ENCODE results near the gene NUDT3.

NUDT3 gene

GRCh38 chr6:34300332-34300751 lies 92.1 kb downstream of the NUDT3 start:
- no peak overlapping the region for H3K9ac ChIP-seq (ENCODE audit: low read depth, low read length)
- H3K4me1 ChIP-seq (ENCODE audit: insufficient read depth, low read length) = no peaks in the 10 kb centered on the region

GRCh38 chr6:34298941-34299340 lies 93.5 kb downstream of the NUDT3 start:
- no peaks in the 10 kb centered on the region for H3K36me3 ChIP-seq (ENCODE audit: insufficient read depth, low read length)
- H3K9me3 ChIP-seq (ENCODE audit: control insufficient read depth, insufficient read depth, low read length) = no peaks in the 10 kb centered on the region
- no peak overlapping the region for H3K9ac ChIP-seq (ENCODE audit: low read depth, low read length)
- H3K4me1 ChIP-seq (ENCODE audit: insufficient read depth, low read length) = no peaks in the 10 kb centered on the region

More at GRCh38 chr6:34300332-34300751, 92.1 kb downstream of the NUDT3 start:
- no peaks in the 10 kb centered on the region for H3K36me3 ChIP-seq (ENCODE audit: insufficient read depth, low read length)
- no peaks in the 10 kb centered on the region for H3K9me3 ChIP-seq (ENCODE audit: control insufficient read depth, insufficient read depth, low read length)

GRCh38 chr6:34295721-34296120 lies 96.7 kb downstream of the NUDT3 start:
- H3K4me1 ChIP-seq (ENCODE audit: insufficient read depth, low read length) = no peaks in the 10 kb centered on the region
- no peak overlapping the region for H3K9ac ChIP-seq (ENCODE audit: low read depth, low read length)
- H3K9me3 ChIP-seq (ENCODE audit: control insufficient read depth, insufficient read depth, low read length) = no peaks in the 10 kb centered on the region
- peaks cover 7% of the 10 kb centered on the region; the same call in 1 of the 2 replicates for H3K36me3 ChIP-seq (ENCODE audit: insufficient read depth, low read length)

GRCh38 chr6:34292954-34293353 lies 99.5 kb downstream of the NUDT3 start:
- Histone ChIP-seq H3K36me3 (ENCODE audit: insufficient read depth, low read length) (peaks cover 7% of the 10 kb centered on the region; the same call in 1 of the 2 replicates), H3K9ac (ENCODE audit: low read depth, low read length) (no peak overlapping the region), H3K4me1 (ENCODE audit: insufficient read depth, low read length) (no peaks in the 10 kb centered on the region), H3K9me3 (ENCODE audit: control insufficient read depth, insufficient read depth, low read length) (no peaks in the 10 kb centered on the region)

GRCh38 chr6:34289137-34289536 lies 103.3 kb downstream of the NUDT3 start:
- Histone ChIP-seq H3K9ac (ENCODE audit: low read depth, low read length) (no peak overlapping the region), H3K9me3 (ENCODE audit: control insufficient read depth, insufficient read depth, low read length) (no peaks in the 10 kb centered on the region), H3K4me1 (ENCODE audit: insufficient read depth, low read length) (no peaks in the 10 kb centered on the region), H3K36me3 (ENCODE audit: insufficient read depth, low read length) (peaks cover 7% of the 10 kb centered on the region; the same call in 1 of the 2 replicates)

- H3K9ac ChIP-seq (ENCODE audit: low read depth, low read length) = no peak overlapping the region
- H3K9me3 ChIP-seq (ENCODE audit: control insufficient read depth, insufficient read depth, low read length) = no peaks in the 10 kb centered on the region
- H3K4me1 ChIP-seq (ENCODE audit: insufficient read depth, low read length) = no peaks in the 10 kb centered on the region
- peaks cover 7% of the 10 kb centered on the region; the same call in 1 of the 2 replicates for H3K36me3 ChIP-seq (ENCODE audit: insufficient read depth, low read length)
Measured at GRCh38 chr6:34288581-34288980, 103.9 kb downstream of the NUDT3 start.

GRCh38 chr6:34285448-34286164 lies 106.9 kb downstream of the NUDT3 start:
- no peaks in the 10 kb centered on the region for H3K9me3 ChIP-seq (ENCODE audit: control insufficient read depth, insufficient read depth, low read length)
- H3K4me1 ChIP-seq (ENCODE audit: insufficient read depth, low read length) = no peaks in the 10 kb centered on the region
- H3K9ac ChIP-seq (ENCODE audit: low read depth, low read length) = no peak overlapping the region
- no peaks in the 10 kb centered on the region; the same call in 1 of the 2 replicates for H3K36me3 ChIP-seq (ENCODE audit: insufficient read depth, low read length)

- Histone ChIP-seq H3K9me3 (ENCODE audit: control insufficient read depth, insufficient read depth, low read length) (no peaks in the 10 kb centered on the region), H3K9ac (ENCODE audit: low read depth, low read length) (no peak overlapping the region), H3K4me1 (ENCODE audit: insufficient read depth, low read length) (no peaks in the 10 kb centered on the region), H3K36me3 (ENCODE audit: insufficient read depth, low read length) (no peaks in the 10 kb centered on the region; the same call in 1 of the 2 replicates)
Measured at GRCh38 chr6:34284563-34285447, 107.7 kb downstream of the NUDT3 start.

- Histone ChIP-seq H3K4me1 (ENCODE audit: insufficient read depth, low read length) (no peaks in the 10 kb centered on the region), H3K36me3 (ENCODE audit: insufficient read depth, low read length) (no peaks in the 10 kb centered on the region; the same call in none of the 2 replicates), H3K9me3 (ENCODE audit: control insufficient read depth, insufficient read depth, low read length) (no peaks in the 10 kb centered on the region), H3K9ac (ENCODE audit: low read depth, low read length) (no peak overlapping the region)
Measured at GRCh38 chr6:34281702-34282334, 110.7 kb downstream of the NUDT3 start.

GRCh38 chr6:34280216-34280615 lies 112.3 kb downstream of the NUDT3 start:
- Histone ChIP-seq H3K4me1 (ENCODE audit: insufficient read depth, low read length) (no peaks in the 10 kb centered on the region), H3K36me3 (ENCODE audit: insufficient read depth, low read length) (no peaks in the 10 kb centered on the region; the same call in none of the 2 replicates), H3K9me3 (ENCODE audit: control insufficient read depth, insufficient read depth, low read length) (no peaks in the 10 kb centered on the region), H3K9ac (ENCODE audit: low read depth, low read length) (no peak overlapping the region)

GRCh38 chr6:34278833-34279232 lies 113.6 kb downstream of the NUDT3 start:
- H3K9ac ChIP-seq (ENCODE audit: low read depth, low read length) = no peak overlapping the region
- no peaks in the 10 kb centered on the region for H3K9me3 ChIP-seq (ENCODE audit: control insufficient read depth, insufficient read depth, low read length)
- no peaks in the 10 kb centered on the region for H3K4me1 ChIP-seq (ENCODE audit: insufficient read depth, low read length)
- H3K36me3 ChIP-seq (ENCODE audit: insufficient read depth, low read length) = no peaks in the 10 kb centered on the region; the same call in 1 of the 2 replicates

- Histone ChIP-seq H3K9me3 (ENCODE audit: control insufficient read depth, insufficient read depth, low read length) (no peaks in the 10 kb centered on the region), H3K9ac (ENCODE audit: low read depth, low read length) (no peak overlapping the region), H3K4me1 (ENCODE audit: insufficient read depth, low read length) (no peaks in the 10 kb centered on the region), H3K36me3 (ENCODE audit: insufficient read depth, low read length) (no peaks in the 10 kb centered on the region; the same call in 1 of the 2 replicates)
Measured at GRCh38 chr6:34277763-34278112, 114.7 kb downstream of the NUDT3 start.

GRCh38 chr6:34276881-34277762 lies 115.3 kb downstream of the NUDT3 start:
- no peaks in the 10 kb centered on the region for H3K9me3 ChIP-seq (ENCODE audit: control insufficient read depth, insufficient read depth, low read length)
- no peak overlapping the region for H3K9ac ChIP-seq (ENCODE audit: low read depth, low read length)
- no peaks in the 10 kb centered on the region; the same call in 1 of the 2 replicates for H3K4me1 ChIP-seq (ENCODE audit: insufficient read depth, low read length)
- no peaks in the 10 kb centered on the region; the same call in 1 of the 2 replicates for H3K36me3 ChIP-seq (ENCODE audit: insufficient read depth, low read length)
